ENCODE data around the gene AKIRIN2.
A peak's percentile ranks its signal among the peaks of the same experiment; 100 is the strongest.
"Not testable (repeated sequence)": the region's sequence is repeated elsewhere in the genome, so short reads cannot be mapped to it uniquely, and the experiment has no call there.

AKIRIN2 gene

DNA sequence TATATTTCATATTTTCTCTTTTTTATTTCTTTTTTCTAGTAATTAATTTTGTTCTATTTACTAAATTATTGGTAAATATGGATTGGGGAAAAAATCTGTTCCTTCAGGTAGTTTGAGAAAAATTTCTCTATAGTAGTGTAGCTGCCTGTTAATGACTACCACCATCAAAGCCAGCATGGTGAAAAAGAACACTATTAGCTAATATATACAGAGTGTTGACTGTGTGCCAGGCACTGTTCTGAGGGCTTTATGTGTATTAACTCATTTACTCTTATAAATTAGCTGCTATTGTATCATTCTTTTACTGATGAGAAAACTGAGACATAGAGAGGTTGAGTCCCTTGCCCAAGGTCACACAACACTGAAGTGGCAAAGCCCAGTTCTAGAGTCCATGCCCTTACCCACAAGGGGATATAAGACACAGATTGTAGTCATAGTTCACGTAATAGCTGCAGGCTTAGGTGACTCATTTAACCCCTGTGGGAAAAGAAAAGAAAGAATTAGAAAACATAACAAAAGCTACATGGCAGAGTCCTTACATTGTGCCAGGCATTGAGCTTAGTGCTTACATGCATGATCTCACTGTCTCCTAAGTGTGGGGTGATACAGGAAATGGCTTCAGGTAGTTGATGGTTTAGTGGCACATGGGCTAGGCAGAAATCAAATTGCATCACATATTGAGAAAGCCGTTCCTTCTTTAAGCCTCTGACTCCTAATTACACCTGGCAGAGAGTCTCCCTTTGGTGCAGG lies 12.2 kb upstream of the AKIRIN2 start:
- no peaks in the 10 kb centered on the region for H3K27me3 ChIP-seq (ENCODE audit: control insufficient read depth, insufficient read depth, low read length)
- no peak overlapping the region for H3K9ac ChIP-seq (ENCODE audit: low read length)
- H3K4me3 ChIP-seq (ENCODE audit: low read depth, low read length): no peak overlapping the region
- H3K36me3 ChIP-seq (ENCODE audit: control insufficient read depth, insufficient read depth, low read length): no peaks in the 10 kb centered on the region
- H3K4me1 ChIP-seq (ENCODE audit: control insufficient read depth, insufficient read depth, low read length): no peaks in the 10 kb centered on the region; the same call in 1 of the 2 replicates
- H3K27ac ChIP-seq (ENCODE audit: low read depth, low read length): no peak overlapping the region
- no peaks in the 10 kb centered on the region for H3K9me3 ChIP-seq (ENCODE audit: control insufficient read depth, insufficient read depth, low read depth, low read length)

DNA sequence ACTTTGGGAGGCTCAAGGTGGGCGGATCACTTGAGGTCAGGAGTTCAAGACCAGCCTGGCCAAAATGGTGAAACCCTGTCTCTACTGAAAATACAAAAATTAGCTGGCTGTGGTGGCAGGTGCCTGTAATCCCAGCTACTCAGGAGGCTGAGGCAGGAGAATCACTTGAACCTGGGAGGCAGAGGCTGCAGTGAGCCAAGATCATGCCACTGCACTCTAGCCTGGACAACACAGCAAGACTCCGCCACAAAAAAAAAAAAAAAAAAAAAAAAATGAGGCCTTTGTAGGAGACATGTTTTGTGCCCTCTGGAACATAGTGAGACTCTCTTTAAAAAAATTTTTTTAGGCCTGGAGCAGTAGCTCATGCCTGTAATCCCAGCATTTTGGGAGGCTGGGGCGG lies 10.7 kb upstream of the AKIRIN2 start:
- H3K9me3 ChIP-seq (ENCODE audit: control insufficient read depth, insufficient read depth, low read depth, low read length); H3K27ac ChIP-seq (ENCODE audit: low read depth, low read length); H3K27me3 ChIP-seq (ENCODE audit: control insufficient read depth, insufficient read depth, low read length); H3K36me3 ChIP-seq (ENCODE audit: control insufficient read depth, insufficient read depth, low read length); H3K9ac ChIP-seq (ENCODE audit: low read length); H3K4me1 ChIP-seq (ENCODE audit: control insufficient read depth, insufficient read depth, low read length); H3K4me3 ChIP-seq (ENCODE audit: low read depth, low read length): not testable (repeated sequence)

DNA sequence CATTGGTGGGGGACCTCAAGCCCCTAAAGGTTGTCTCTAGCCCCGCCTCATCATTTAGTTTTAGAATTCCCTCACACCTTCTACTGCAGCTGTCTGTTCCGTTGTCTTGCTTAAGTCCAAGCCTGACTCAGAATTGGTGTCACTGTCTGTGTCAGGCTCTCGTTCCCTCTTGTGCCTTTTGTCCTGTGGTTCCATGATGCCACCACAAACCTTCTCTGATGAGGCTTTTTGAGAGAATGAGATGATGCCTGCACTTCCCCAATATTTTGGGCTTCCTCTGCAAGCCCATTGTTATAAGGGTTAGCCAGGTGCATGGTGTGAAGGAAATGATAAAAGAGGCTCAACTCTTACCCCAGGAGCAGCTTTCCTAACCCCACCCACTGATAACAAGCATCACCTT lies 8.1 kb upstream of the AKIRIN2 start:
- Histone ChIP-seq H3K36me3 (ENCODE audit: control insufficient read depth, insufficient read depth, low read length) (no peaks in the 10 kb centered on the region), H3K9me3 (ENCODE audit: control insufficient read depth, insufficient read depth, low read depth, low read length) (no peaks in the 10 kb centered on the region), H3K4me1 (ENCODE audit: control insufficient read depth, insufficient read depth, low read length) (no peaks in the 10 kb centered on the region), H3K9ac (ENCODE audit: low read length) (no peak overlapping the region), H3K4me3 (ENCODE audit: low read depth, low read length) (no peak overlapping the region), H3K27ac (ENCODE audit: low read depth, low read length) (no peak overlapping the region), H3K27me3 (ENCODE audit: control insufficient read depth, insufficient read depth, low read length) (no peaks in the 10 kb centered on the region)

DNA sequence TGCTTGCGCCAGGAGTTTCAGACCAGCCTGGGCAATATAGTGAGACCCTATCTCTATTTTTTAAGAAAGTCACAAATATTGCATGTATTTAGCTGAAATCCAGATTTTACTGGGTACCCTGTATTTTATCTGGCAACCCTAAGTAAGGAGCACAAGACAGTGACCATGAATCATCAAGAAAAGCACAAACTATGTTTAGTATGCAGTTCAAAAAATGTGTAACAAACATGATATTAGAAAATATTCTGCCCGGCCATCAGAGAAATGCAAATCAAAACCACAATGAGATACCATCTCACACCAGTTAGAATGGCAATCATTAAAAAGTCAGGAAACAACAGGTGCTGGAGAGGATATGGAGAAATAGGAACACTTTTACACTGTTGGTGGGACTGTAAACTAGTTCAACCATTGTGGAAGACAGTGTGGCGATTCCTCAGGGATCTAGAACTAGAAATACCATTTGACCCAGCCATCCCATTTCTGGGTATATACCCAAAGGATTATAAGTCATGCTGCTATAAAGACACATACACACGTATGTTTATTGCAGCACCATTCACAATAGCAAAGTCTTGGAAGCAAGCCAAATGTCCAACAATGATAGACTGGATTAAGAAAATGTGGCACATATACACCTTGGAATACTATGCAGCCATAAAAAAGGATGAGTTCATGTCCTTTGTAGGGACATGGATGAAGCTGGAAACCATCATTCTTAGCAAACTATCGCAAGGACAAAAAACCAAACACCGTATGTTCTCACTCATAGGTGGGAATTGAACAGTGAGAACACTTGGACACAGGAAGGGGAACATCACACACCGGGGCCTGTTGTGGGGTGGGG lies 6.8 kb upstream of the AKIRIN2 start:
- H3K9ac ChIP-seq (ENCODE audit: low read length); H3K27ac ChIP-seq (ENCODE audit: low read depth, low read length): not testable (repeated sequence)

DNA sequence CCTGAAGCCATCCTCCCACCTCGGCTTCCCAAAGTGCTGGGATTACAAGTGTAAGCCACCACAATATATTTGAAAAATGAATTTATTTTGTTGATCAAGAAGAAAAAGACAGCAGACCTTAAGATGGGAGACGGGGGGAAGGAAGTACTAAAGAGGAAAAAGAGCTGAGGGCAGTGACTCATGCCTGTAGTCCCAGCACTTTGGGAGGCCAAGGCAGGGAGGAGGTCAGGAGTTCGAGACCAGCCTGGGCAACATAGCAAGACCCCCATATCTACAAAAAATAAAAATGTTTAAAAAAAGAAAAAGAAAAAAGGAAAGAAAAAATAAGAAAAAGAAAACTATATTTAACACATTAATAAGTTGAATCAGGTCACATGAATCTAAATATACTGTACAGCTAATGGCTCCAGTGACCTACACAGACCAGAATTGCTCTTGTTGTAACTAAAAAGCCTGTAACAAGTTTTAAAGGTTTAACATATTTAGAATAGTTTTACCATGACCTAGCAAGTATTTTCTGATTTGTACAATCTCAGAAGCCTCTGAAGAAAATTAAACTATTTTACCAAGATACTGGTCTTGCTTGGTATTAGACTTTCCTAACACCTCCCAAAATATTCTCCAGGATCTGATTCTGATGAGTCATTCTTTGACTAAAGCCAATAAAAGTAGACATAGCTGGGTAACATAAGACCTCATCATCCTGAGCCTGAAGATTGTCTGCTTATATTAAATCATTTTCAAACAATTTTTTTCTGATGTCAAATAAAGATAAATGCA lies 4.3 kb upstream of the AKIRIN2 start:
- Histone ChIP-seq H3K9me3 (ENCODE audit: control insufficient read depth, insufficient read depth, low read depth, low read length) (no peaks in the 10 kb centered on the region), H3K36me3 (ENCODE audit: control insufficient read depth, insufficient read depth, low read length) (no peaks in the 10 kb centered on the region), H3K4me1 (ENCODE audit: control insufficient read depth, insufficient read depth, low read length) (no peaks in the 10 kb centered on the region), H3K27me3 (ENCODE audit: control insufficient read depth, insufficient read depth, low read length) (no peaks in the 10 kb centered on the region), H3K4me3 (ENCODE audit: low read depth, low read length) (no peak overlapping the region), H3K27ac (ENCODE audit: low read depth, low read length) (no peak overlapping the region), H3K9ac (ENCODE audit: low read length) (no peak overlapping the region)

More for the DNA sequence above, 6.8 kb upstream of the AKIRIN2 start:
- not testable (repeated sequence) for H3K4me1 ChIP-seq (ENCODE audit: control insufficient read depth, insufficient read depth, low read length); H3K4me3 ChIP-seq (ENCODE audit: low read depth, low read length); H3K36me3 ChIP-seq (ENCODE audit: control insufficient read depth, insufficient read depth, low read length); H3K9me3 ChIP-seq (ENCODE audit: control insufficient read depth, insufficient read depth, low read depth, low read length); H3K27me3 ChIP-seq (ENCODE audit: control insufficient read depth, insufficient read depth, low read length)

DNA sequence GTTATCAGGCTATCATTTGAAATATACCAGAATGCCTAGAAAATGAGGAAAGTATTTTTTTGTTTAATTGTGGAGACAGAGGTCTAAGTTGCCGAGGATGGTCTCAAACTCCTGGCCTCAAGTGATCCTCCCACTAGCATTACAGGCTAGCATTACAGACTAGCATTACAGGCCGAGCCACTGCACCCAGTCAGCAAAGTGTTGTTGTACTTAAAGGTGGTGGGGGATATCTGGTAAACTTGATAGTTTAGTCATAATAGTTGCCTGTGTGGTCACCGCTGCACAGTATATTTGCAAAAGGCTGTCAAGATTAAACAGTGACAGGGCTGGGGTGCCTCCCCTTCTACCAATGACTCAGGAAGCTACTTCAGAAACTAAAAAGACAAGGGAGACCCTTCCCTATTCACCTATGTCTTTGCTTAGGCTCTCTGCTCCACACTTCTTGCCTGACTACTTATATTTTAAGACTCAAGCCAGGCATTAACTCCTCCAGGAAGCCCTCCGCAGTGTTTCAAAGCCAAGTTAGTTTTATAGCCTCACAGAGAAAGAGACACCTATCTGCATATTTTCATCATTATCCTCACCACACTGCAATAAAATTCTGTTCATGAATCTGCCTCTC lies 3.1 kb upstream of the AKIRIN2 start:
- no peak overlapping the region for H3K27ac ChIP-seq (ENCODE audit: low read depth, low read length)

DNA sequence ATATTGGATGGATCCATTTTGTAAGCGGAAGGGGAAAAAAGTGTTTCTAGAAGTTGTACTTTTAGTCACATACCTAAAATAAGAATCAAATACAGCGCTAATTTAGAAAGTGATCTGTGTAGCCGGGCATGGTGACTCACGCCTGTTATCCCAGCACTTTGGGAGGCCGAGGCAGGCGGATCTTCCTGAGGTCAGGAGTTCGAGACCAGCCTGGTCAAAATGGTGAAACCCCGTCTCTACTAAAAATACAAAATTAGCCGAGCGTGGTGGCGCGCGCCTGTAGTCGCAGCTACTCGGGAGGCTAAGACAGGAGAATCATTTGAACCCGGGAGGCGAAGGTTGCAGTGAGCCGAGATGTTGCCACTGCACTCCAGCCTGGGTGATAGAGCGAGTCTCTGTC lies 1.0 kb upstream of the AKIRIN2 start:
- H3K27me3 ChIP-seq (ENCODE audit: control insufficient read depth, insufficient read depth, low read length); H3K9me3 ChIP-seq (ENCODE audit: control insufficient read depth, insufficient read depth, low read depth, low read length); H3K4me1 ChIP-seq (ENCODE audit: control insufficient read depth, insufficient read depth, low read length); H3K27ac ChIP-seq (ENCODE audit: low read depth, low read length): not testable (repeated sequence)
- Histone ChIP-seq H3K4me3 (ENCODE audit: low read depth, low read length) (peak overlapping the region; percentile 60), H3K36me3 (ENCODE audit: control insufficient read depth, insufficient read depth, low read length) (peaks cover 14% of the 10 kb centered on the region; the same call in 1 of the 2 replicates), H3K9ac (ENCODE audit: low read length) (peak overlapping the region; percentile 25)

More for the DNA sequence above, 3.1 kb upstream of the AKIRIN2 start:
- no peak overlapping the region for H3K4me3 ChIP-seq (ENCODE audit: low read depth, low read length)
- H3K9ac ChIP-seq (ENCODE audit: low read length): no peak overlapping the region
- peaks cover 8% of the 10 kb centered on the region; the same call in 1 of the 2 replicates for H3K36me3 ChIP-seq (ENCODE audit: control insufficient read depth, insufficient read depth, low read length)
- H3K9me3 ChIP-seq (ENCODE audit: control insufficient read depth, insufficient read depth, low read depth, low read length): no peaks in the 10 kb centered on the region
- no peaks in the 10 kb centered on the region for H3K4me1 ChIP-seq (ENCODE audit: control insufficient read depth, insufficient read depth, low read length)
- no peaks in the 10 kb centered on the region for H3K27me3 ChIP-seq (ENCODE audit: control insufficient read depth, insufficient read depth, low read length)

DNA sequence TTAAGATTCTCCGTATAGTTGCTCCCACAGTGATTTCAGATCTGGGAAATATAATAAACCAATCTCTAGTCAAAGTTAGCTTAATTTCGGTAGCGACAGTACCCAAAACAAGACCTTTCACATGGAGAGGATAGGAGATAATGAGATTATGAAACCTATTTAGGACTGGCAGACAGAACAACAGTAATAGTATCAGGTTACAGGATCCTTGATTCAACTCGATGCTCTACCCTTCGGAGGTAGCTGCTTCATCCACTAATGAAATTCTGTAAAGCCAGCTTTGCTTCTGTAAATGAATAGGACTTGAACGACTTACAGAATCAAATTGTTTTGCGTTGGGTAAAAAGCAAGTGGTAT lies 534 bp upstream of the AKIRIN2 start:
- Histone ChIP-seq H3K9me3 (ENCODE audit: control insufficient read depth, insufficient read depth, low read depth, low read length) (no peaks in the 10 kb centered on the region), H3K4me3 (ENCODE audit: low read depth, low read length) (peak overlapping the region; percentile 60), H3K4me1 (ENCODE audit: control insufficient read depth, insufficient read depth, low read length) (peaks cover 9% of the 10 kb centered on the region), H3K36me3 (ENCODE audit: control insufficient read depth, insufficient read depth, low read length) (peaks cover 17% of the 10 kb centered on the region), H3K9ac (ENCODE audit: low read length) (peak overlapping the region; percentile 47), H3K27me3 (ENCODE audit: control insufficient read depth, insufficient read depth, low read length) (no peaks in the 10 kb centered on the region), H3K27ac (ENCODE audit: low read depth, low read length) (peak overlapping the region; percentile 26)

DNA sequence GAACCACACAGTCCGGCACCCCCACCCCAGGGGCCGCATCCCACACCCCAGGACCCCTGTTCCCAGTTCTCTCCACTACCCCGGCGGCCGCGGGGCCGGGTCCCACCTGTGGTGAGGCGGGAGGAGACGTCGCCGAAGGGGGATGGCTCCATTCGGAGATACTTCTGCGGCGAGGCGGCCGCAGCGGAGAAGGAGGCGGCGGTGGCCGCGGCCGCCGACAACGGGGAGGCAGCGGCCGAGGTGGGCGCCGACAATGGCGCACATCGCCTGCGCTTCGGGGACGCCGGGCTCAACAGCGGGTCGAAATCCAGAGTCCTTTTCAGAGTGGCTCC lies 723 bp downstream of the AKIRIN2 start:
- peak overlapping the region; percentile 96 for H3K9ac ChIP-seq (ENCODE audit: low read length)
- H3K27ac ChIP-seq (ENCODE audit: low read depth, low read length): peak overlapping the region; percentile 95
- no peaks in the 10 kb centered on the region for H3K27me3 ChIP-seq (ENCODE audit: control insufficient read depth, insufficient read depth, low read length)
- H3K4me1 ChIP-seq (ENCODE audit: control insufficient read depth, insufficient read depth, low read length): peaks cover 12% of the 10 kb centered on the region
- peak overlapping the region; percentile 87 for H3K4me3 ChIP-seq (ENCODE audit: low read depth, low read length)
- H3K9me3 ChIP-seq (ENCODE audit: control insufficient read depth, insufficient read depth, low read depth, low read length): no peaks in the 10 kb centered on the region
- peaks cover 21% of the 10 kb centered on the region for H3K36me3 ChIP-seq (ENCODE audit: control insufficient read depth, insufficient read depth, low read length)

DNA sequence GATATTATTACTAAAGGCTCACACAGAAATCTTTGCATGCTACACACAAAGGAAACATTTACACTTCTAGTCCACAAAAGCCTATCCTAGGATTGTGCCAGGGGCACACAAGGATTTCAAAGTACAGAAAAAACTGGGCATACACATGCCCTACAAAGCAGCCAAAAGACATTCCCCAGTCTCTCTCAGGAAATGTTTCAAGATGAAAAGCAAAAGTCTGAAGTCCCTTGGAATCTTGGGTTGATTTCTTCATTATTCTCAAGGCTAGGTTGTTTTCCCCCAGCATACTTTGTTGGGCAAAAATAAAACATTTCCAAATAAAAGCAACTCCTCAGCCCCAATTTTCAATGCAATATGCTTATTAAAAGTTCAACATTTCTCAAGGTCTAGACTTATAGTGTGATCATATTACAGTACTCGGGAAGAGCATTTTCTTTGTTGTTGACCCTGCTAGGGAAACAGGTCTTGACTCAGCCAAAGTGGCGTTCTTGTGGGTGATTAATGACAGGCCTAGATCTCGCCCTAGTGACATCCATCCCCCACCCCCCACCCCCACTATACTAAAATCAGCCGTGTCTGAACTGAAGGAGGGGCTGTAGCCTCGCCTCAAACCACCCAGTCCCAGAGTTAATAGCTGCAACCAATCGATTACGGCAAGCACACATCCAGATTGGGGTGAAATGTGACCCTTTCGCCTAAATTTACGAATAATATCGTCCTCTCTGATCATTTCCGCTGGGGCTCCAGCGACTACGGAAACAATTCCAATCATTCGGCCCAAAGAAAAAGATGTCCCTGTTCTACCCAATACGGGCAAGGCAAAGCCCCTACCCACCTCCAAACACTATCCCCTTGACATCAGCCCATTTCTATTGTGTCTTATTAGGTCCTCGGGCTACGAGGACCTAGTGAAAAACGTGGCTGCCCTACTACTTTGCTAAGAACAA lies 1.4 kb downstream of the AKIRIN2 start:
- peak overlapping the region; percentile 96 for H3K9ac ChIP-seq (ENCODE audit: low read length)
- no peaks in the 10 kb centered on the region for H3K27me3 ChIP-seq (ENCODE audit: control insufficient read depth, insufficient read depth, low read length)
- peaks cover 21% of the 10 kb centered on the region for H3K36me3 ChIP-seq (ENCODE audit: control insufficient read depth, insufficient read depth, low read length)
- peak overlapping the region; percentile 87 for H3K4me3 ChIP-seq (ENCODE audit: low read depth, low read length)
- peak overlapping the region; percentile 95 for H3K27ac ChIP-seq (ENCODE audit: low read depth, low read length)
- H3K9me3 ChIP-seq (ENCODE audit: control insufficient read depth, insufficient read depth, low read depth, low read length): no peaks in the 10 kb centered on the region
- peaks cover 17% of the 10 kb centered on the region for H3K4me1 ChIP-seq (ENCODE audit: control insufficient read depth, insufficient read depth, low read length)
